K562 (cell line): ENCODE results near the gene DENND2C. TPM values are rescaled to one million over a fixed set of nuclear protein-coding genes. Genes with fewer than 3 reads are reported as not detected.

ENCODE experiments used
- CREM ChIP-seq: IDR thresholded peaks from 2 replicates; pipeline ENCODE4 v1.6.1; 2014; ENCODE audit warnings: antibody characterized with exemption, low read depth
- CTBP1 ChIP-seq: fragments of 450-650 bp; IDR thresholded peaks from 2 replicates; pipeline ENCODE4 v1.6.1; 2016; ENCODE audit warnings: borderline replicate concordance
- FOXA3 ChIP-seq, 2 experiments: fragments of 450-650 bp in 1 of 2; sonication (generic) in 1 of 2; formaldehyde crosslinking; IDR thresholded peaks in 1 of 2; conservative IDR thresholded peaks in 1 of 2; 2 replicates each; pipeline versions ENCODE4 v1.4.0 to v1.8.0; 2020 to 2022; ENCODE audit warnings: mild to moderate bottlenecking in 2 of 2, missing genetic modification reagents in 1 of 2
- GABPB1 ChIP-seq: sonication (generic); formaldehyde crosslinking; IDR thresholded peaks from 2 replicates; pipeline ENCODE4 v1.8.0; 2022; ENCODE audit warnings: mild to moderate bottlenecking, missing genetic modification reagents
- HNRNPH1 ChIP-seq: fragments of 200-400 bp; formaldehyde crosslinking; optimal IDR thresholded peaks from 2 replicates; pipeline ENCODE3; 2017; ENCODE audit warnings: low read depth, mild to moderate bottlenecking, low read length, moderate library complexity
- MEF2D ChIP-seq: conservative IDR thresholded peaks from 2 replicates; pipeline ENCODE4 v1.6.1; 2016; ENCODE audit warnings: low read depth, missing genetic modification characterization, missing compliant biosample characterization
- STAT5A ChIP-seq: IDR thresholded peaks from 2 replicates; pipeline ENCODE4 v1.6.1; 2012; ENCODE audit warnings: low read length, inconsistent platforms, borderline replicate concordance
- TCF7L2 ChIP-seq: fragments of 150-350 bp; IDR thresholded peaks from 2 replicates; pipeline ENCODE4 v1.6.1; 2016; ENCODE audit warnings: low read depth, mild to moderate bottlenecking, low read length, moderate library complexity
- TFAM ChIP-seq: fragments of 250-450 bp; sonication (Bioruptor Pico); conservative IDR thresholded peaks from 2 replicates; pipeline ENCODE4 v1.5.0; 2021; ENCODE audit warnings: mild to moderate bottlenecking, moderate library complexity
- ZNF253 ChIP-seq: fragments of 250-450 bp; sonication (Bioruptor Pico); conservative IDR thresholded peaks from 2 replicates; pipeline ENCODE4 v1.6.1; 2021; ENCODE audit warnings: mild to moderate bottlenecking
- ZNF764 ChIP-seq: fragments of 250-450 bp; sonication (Bioruptor Pico); IDR thresholded peaks from 2 replicates; pipeline ENCODE4 v1.4.0; 2020; ENCODE audit warnings: low read depth, mild to moderate bottlenecking, moderate library complexity
- ZNF780A ChIP-seq: fragments of 250-450 bp; sonication (Bioruptor Pico); IDR thresholded peaks from 2 replicates; pipeline ENCODE4 v1.5.0; 2021; ENCODE audit warnings: mild to moderate bottlenecking
- polyA plus RNA-seq, 8 experiments: library from polyadenylated mRNA; depleted of rRNA in 4 of 8; stranded (reverse) in 5 of 8; unstranded in 3 of 8; fragments of >200 nt; fragmentation: Nextera tagmentation in 2 of 8; fragmentation: Illumina TruSeq in 1 of 8; extraction: Ambion mirVana in 2 of 8; extraction: Trizol in 1 of 8; gene quantifications; 2 replicates each; pipeline versions ENCODE4 v1.2.1 to v1.2.3, GENCODE V29; 2011 to 2014; ENCODE audit warnings: inconsistent platforms in 1 of 8, missing spikeins in 1 of 8
- total RNA-seq, 7 experiments: library from RNA; depleted of rRNA in 6 of 7; stranded (reverse); fragments of >200 nt in 6 of 7; fragmentation: Illumina TruSeq in 2 of 7; extraction: Trizol in 2 of 7; gene quantifications; 2 replicates each; pipeline versions ENCODE4 v1.2.1 to v1.2.3, GENCODE V29; 2011 to 2021; ENCODE audit warnings: low replicate concordance in 1 of 7
- TF ChIP-seq, protein P1 (sequence below): fragments of 250-450 bp; sonication (Bioruptor Pico); IDR thresholded peaks from 2 replicates; pipeline ENCODE4 v1.4.0; 2020
- TF ChIP-seq, protein P2 (sequence below): fragments of 250-450 bp; sonication (Bioruptor Pico); IDR thresholded peaks from 2 replicates; pipeline ENCODE4 v1.4.0; 2020; ENCODE audit warnings: mild to moderate bottlenecking
- TF ChIP-seq, protein P3 (sequence below): IDR thresholded peaks from 2 replicates; pipeline ENCODE4 v1.6.1; 2014; ENCODE audit warnings: antibody characterized with exemption
- TF ChIP-seq, protein P4 (sequence below): fragments of 450-650 bp; IDR thresholded peaks from 2 replicates; pipeline ENCODE4 v1.6.1; 2016
- TF ChIP-seq, protein P5 (sequence below), 3 experiments: IDR thresholded peaks in 2 of 3; conservative IDR thresholded peaks in 1 of 3; 2 replicates each; pipeline ENCODE4 v1.5.1; 2011 to 2012; ENCODE audit warnings: low read length in 3 of 3, mild to moderate bottlenecking in 3 of 3, control low read depth in 2 of 3, improper control_type of control experiment in 1 of 3, inconsistent platforms in 1 of 3, low read depth in 1 of 3, mixed read lengths in 1 of 3, moderate library complexity in 1 of 3; ENCODE audit not compliant: insufficient read depth in 2 of 3

DENND2C gene
- total and polyA plus RNA-seq, 9 of the 15 experiments (the other 6 are each of a cell fraction or from before 2014, with no cell fraction given): 0.03 to 0.25 (median 0.14) TPM

DNA sequence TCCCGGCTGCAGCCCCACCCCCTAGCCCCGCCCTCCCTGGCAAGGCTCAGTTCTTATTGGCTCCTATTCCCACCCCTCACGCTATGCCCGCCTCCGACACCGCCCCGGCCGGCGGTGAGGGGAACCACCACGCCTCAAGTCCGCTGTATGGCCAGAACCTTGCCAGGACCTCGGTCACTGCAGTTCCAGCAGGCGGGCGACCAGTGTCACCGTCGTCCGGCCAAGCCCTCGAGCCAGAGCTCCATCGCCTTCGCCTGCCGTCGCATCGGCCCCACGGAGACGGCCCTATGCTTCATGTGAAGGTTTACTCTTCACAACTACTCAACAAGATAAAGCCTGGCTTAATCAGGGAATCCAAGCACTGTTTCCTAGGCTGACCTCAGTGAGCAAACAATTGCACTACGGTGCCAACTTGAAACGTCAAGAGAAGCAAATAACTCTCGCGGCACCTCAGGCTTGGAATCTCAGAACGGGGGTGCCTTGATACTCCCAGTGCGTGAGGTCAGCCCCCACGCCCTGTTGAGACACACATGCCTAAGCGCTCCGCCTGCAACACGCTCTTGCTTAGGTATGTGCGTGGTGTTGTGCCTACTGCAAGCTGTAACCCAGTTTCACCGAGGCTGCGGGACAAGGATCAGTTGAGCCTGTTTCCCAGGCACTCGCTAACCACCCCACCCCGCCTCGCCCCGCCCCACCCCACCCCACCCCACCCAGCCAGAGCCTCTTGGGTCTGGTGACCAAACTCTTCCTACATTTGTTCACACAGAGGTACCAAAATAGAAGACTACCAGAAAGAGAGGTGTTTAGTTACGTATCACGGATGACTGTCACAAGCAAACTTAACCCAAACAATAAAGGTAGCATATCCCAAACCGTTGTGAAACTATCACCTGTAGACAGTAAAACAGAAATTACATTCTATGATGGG lies 498 bp upstream of the DENND2C start (continued):
- TF ChIP-seq, protein P1, sequence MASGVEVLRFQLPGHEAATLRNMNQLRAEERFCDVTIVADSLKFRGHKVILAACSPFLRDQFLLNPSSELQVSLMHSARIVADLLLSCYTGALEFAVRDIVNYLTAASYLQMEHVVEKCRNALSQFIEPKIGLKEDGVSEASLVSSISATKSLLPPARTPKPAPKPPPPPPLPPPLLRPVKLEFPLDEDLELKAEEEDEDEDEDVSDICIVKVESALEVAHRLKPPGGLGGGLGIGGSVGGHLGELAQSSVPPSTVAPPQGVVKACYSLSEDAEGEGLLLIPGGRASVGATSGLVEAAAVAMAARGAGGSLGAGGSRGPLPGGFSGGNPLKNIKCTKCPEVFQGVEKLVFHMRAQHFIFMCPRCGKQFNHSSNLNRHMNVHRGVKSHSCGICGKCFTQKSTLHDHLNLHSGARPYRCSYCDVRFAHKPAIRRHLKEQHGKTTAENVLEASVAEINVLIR: no peak
- no peak for TF ChIP-seq MEF2D (tag)
- no peak for TF ChIP-seq FOXA3 (CRISPR knock-in tag; conservative IDR thresholded peaks at IDR 0.05 in 1 of 2, IDR thresholded peaks at IDR 0.05 in 1 of 2)
- TF ChIP-seq STAT5A: no peak
- no peak for TF ChIP-seq ZNF764 (CRISPR knock-in tag)
- TF ChIP-seq, protein P2, sequence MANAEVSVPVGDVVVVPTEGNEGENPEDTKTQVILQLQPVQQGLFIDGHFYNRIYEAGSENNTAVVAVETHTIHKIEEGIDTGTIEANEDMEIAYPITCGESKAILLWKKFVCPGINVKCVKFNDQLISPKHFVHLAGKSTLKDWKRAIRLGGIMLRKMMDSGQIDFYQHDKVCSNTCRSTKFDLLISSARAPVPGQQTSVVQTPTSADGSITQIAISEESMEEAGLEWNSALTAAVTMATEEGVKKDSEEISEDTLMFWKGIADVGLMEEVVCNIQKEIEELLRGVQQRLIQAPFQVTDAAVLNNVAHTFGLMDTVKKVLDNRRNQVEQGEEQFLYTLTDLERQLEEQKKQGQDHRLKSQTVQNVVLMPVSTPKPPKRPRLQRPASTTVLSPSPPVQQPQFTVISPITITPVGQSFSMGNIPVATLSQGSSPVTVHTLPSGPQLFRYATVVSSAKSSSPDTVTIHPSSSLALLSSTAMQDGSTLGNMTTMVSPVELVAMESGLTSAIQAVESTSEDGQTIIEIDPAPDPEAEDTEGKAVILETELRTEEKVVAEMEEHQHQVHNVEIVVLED (CRISPR knock-in tag): no peak
- TF ChIP-seq ZNF780A (CRISPR knock-in tag): no peak
- TF ChIP-seq CTBP1: no peak
- no peak for TF ChIP-seq TFAM (CRISPR knock-in tag)
- no peak for TF ChIP-seq GABPB1
- no peak for TF ChIP-seq TCF7L2
- no peak for TF ChIP-seq HNRNPH1
- no peak for TF ChIP-seq ZNF253 (CRISPR knock-in tag)
- TF ChIP-seq, protein P3, sequence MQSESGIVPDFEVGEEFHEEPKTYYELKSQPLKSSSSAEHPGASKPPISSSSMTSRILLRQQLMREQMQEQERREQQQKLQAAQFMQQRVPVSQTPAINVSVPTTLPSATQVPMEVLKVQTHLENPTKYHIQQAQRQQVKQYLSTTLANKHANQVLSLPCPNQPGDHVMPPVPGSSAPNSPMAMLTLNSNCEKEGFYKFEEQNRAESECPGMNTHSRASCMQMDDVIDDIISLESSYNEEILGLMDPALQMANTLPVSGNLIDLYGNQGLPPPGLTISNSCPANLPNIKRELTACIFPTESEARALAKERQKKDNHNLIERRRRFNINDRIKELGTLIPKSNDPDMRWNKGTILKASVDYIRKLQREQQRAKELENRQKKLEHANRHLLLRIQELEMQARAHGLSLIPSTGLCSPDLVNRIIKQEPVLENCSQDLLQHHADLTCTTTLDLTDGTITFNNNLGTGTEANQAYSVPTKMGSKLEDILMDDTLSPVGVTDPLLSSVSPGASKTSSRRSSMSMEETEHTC: no peak
- TF ChIP-seq, protein P4, sequence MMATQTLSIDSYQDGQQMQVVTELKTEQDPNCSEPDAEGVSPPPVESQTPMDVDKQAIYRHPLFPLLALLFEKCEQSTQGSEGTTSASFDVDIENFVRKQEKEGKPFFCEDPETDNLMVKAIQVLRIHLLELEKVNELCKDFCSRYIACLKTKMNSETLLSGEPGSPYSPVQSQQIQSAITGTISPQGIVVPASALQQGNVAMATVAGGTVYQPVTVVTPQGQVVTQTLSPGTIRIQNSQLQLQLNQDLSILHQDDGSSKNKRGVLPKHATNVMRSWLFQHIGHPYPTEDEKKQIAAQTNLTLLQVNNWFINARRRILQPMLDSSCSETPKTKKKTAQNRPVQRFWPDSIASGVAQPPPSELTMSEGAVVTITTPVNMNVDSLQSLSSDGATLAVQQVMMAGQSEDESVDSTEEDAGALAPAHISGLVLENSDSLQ: peak; percentile 97
- TF ChIP-seq, protein P5, sequence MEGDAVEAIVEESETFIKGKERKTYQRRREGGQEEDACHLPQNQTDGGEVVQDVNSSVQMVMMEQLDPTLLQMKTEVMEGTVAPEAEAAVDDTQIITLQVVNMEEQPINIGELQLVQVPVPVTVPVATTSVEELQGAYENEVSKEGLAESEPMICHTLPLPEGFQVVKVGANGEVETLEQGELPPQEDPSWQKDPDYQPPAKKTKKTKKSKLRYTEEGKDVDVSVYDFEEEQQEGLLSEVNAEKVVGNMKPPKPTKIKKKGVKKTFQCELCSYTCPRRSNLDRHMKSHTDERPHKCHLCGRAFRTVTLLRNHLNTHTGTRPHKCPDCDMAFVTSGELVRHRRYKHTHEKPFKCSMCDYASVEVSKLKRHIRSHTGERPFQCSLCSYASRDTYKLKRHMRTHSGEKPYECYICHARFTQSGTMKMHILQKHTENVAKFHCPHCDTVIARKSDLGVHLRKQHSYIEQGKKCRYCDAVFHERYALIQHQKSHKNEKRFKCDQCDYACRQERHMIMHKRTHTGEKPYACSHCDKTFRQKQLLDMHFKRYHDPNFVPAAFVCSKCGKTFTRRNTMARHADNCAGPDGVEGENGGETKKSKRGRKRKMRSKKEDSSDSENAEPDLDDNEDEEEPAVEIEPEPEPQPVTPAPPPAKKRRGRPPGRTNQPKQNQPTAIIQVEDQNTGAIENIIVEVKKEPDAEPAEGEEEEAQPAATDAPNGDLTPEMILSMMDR (IDR thresholded peaks at IDR 0.05 in 2 of 3, conservative IDR thresholded peaks at IDR 0.05 in 1 of 3; ENCODE audit: insufficient read depth in 2 of 3, low read depth in 1 of 3, low read length in 3 of 3): 0 out of 6 replicates have a peak, but pooled peaks of 1 of the 3 experiments have one; percentile 11
- peak; percentile 10; the same call in 1 of the 2 replicates for TF ChIP-seq CREM
